Activated CD8-positive, alpha-beta memory T cell treated with anti-CD3 and anti-CD28 coated beads, Interleukin-2, amount 50 U/mL, for 24 hours (primary cell): Measurements from ENCODE around the gene GMPPA.

Experiments
- DNase-seq: peaks from one replicate; pipeline ENCODE4 v3.0.0-alpha.2; 2020; ENCODE audit errors: extremely low read depth

The GMPPA gene

DNA sequence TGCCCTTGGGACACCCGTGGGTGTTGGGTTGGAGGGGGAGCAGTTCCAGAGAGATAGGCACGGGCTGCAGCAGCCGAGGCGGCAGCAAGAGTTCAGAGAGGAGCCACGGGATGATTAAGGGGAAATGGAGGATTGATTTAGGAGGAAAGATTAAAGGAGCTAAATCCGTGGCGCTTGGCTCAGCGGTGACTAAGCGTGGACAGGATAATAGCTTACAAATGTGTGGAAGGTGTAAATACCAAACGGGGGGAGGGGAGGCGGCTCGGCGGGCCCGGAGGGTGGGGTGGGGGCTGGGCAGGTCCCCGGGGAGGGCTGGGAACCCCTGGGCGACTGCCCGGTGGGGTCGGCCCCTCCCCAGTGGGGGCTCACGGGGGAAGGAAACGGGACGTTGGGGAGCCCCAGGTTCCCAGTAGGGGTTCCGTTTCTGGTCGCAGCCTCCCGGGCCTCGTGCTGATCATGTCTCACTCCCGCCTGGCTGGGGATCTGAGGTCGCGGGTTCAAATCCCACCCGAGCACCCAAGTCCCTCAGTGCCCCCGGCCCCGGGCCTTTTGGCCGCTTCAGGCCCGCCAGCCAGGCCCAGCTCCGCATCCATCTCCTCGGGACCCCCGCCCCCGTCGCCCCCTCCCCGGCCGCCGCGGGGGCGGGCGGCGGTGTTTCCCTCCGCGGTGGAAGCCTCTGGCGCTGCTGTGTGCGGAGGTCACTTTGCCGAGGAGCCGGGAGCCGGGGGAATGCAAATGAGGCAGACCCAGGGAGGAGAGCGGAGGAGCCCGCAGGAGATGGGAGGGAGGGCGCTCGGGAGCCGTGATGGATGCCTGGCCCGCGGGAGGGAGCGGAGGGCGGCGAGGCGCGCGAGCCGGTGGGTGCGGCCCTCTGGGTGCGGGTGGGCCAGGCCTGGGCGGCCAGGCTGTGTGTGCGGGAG, 23.7 kb downstream of the GMPPA start:
- no peak for DNase-seq

DNA sequence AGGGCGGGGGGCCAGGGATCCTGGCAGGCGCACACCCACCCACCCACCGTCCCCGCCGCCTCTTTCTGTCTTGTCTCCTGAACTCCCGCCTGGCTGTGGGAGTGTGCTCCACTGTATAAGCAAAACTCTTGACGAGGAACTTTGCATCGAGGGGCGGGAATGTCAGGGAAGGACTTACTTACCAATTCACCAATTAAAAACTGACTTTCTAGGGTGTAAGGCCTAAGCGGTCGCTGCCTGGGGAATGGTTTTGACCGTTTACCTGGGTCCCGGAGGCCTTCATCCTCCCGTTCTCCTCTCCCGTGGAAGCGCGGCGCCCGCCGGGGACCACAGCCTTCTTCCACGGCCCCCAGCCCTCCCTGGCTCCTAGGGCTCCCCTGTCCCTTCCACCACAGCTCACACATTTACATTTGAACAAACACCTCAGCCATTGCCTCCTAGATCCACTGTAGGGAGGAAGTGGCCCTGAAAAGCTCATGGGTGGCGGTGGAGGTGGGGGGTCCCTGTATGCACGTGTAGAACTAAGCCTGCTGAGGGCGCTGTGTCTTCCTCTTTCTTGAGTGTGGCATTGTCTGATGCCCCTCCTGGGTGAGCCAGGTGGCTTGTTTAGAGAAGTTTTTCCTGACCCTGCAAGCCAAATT, 24.5 kb downstream of the GMPPA start:
- DNase-seq: no peak

DNA sequence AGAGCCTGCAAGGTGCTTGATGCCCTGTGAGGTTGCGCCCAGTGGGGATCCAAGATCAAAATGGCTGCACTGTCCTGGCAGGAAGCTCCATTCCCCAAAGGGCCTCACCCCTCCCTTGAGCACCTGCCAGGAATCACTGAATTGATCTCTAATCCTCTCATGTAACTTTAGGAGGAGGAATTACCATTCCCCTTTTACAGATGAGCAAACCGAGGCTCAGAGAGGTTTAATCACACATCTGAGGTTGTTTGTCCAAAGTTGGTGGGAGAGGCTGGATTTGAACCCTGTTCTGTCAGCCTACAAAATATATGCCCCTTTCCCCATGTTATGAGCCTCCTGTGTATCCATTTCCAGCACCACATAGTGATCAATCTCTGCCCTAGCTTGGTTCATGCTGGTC, 26.1 kb downstream of the GMPPA start:
- DNase-seq: no peak

- no peak for DNase-seq
Observed at GRCh38 chr2:219525533-219526232, 27.0 kb downstream of the GMPPA start.

DNA sequence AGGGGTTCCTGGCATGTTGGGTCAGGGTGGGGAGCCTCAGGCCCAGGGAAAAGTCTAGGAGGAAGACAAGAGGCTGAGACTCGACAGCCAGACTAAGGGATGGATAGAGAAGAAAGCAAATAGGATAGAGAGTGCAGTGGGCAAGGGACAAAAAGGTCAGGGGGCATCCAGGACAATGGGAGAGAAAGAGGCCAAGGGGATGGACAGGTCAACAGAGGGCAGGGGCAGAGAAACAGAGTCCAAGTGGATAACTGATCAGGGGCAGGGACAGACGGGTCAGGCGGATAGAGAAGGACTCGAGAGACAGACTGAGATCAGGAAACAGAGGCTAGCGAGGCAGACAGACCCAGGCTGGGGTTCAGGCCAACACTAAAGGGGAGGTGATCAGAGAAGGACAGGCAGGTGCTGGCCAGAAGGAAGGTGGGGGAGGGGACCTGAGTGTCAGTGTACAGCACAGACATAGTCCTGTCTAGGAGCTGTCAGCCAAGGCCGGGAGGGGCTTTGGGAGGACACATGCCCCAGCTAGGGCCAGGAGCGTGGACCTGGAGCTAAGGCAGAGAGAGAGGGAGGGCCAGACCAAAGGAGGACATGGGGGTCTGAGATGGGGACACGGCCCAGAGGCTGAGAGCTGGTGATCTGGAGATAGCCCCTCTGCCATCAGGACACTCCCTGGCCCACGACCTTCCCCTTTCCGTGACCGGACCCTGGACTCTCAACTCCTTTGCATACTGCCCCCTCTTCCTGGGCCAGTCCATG, 27.8 kb downstream of the GMPPA start:
- DNase-seq: no peak

- no peak for DNase-seq
Observed at GRCh38 chr2:219527076-219527394, 28.3 kb downstream of the GMPPA start.

- no peak for DNase-seq
Observed at GRCh38 chr2:219527472-219527871, 28.8 kb downstream of the GMPPA start.

DNA sequence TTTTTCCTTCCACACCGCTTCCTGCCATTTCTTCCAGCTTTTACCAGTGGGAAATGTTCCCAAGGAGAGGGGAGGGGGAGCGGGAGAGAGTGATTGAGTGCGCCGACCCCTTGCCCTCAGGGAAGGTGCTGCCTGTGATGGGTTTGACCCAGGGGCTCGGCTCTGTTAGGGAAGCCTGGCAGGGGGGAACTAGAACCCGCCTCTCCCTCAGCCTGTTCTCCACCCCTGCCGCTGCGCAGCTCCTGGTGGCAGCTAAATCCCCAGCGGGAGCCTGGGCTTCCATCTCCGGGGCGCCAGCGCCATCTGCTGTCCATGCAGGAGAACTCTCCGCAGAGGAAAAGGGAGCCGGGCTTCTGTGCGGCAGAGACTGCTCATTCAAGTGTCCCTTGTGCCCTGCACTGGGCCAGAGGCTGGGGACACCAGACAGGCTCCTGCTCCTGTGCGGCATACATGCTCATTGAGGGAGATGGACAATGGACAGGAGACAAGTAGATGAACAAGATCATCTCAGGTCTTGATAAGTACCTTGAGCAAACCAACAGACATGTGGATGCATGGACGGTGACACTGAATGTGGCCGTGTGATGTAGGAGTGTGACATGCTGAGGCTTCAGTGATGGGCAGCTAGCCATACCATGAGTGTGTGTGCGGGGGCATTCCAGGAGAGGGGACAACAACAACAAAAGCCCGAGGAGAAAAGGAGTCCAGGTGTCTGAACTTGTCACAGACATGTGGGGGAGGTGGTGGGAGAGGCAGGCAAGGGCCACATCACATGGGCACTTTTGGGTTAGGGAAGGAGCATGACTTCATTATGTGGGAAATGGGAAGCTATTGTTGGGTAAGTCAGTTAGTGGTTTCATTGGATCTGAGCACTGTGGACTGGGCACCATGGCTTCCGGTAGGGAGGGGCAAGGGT, 31.6 kb downstream of the GMPPA start:
- DNase-seq: peak; percentile 55

DNA sequence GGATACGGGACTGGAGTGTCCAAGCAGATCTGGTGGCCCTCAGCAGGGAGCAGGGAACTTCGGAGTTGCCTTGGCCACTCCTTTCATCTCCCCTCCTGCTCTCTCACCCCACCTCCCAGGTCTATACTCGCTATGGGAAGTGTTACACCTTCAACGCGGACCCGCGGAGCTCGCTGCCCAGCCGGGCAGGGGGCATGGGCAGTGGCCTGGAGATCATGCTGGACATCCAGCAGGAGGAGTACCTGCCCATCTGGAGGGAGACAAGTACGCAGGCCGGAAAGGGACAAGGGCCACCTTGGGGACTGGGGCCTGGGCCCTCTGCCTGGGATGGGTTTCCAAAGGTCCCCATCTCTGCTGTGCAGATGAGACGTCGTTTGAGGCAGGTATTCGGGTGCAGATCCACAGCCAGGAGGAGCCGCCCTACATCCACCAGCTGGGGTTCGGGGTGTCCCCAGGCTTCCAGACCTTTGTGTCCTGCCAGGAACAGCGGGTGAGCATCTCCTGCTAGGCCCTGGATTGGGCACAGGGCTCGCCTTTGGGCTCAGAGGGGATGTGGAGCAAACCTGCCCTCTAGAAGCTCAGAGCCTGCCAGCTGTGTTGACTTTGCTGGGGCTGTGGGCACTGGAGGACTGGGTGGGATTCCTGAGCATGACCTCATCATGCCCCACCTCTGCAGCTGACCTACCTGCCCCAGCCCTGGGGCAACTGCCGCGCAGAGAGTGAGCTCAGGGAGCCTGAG, 33.1 kb downstream of the GMPPA start:
- DNase-seq: no peak

GRCh38 chr2:219532378-219532649, 33.6 kb downstream of the GMPPA start:
- no peak for DNase-seq

DNA sequence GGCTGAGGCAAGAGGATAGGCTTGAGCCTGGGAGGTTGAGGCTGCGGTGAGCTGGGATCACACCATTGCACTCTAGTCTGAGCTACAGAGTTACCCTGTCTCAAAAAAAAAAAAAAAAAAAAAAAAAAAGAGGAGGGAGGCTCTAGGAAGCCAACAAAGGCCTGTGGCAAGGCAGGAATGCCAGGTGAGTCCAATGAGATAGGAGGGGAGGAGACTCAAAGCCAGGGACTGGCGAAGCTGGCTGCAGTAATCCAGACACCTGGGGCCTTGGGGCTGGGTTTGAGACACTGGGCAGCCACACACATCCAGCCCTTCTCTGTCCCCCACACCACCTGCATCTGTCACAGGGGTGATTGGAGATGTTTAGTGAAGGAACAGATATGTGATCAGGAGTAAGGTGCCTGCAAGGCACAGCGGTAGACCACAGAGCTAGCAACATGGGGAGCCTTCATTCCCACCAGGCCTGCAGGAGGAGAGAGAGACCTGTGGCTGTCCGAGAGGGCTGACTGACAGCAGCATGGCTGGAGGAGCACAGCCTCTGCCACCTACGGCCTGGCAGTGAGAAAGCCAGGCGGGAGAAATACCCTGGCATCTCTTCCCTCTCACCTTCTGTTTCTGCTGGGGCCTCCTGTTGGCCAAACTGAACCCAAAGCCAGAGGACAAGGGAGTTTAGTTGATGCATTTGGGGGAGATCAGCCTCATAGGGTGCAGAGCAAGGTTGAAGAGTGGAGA, 35.4 kb downstream of the GMPPA start:
- no peak for DNase-seq

DNA sequence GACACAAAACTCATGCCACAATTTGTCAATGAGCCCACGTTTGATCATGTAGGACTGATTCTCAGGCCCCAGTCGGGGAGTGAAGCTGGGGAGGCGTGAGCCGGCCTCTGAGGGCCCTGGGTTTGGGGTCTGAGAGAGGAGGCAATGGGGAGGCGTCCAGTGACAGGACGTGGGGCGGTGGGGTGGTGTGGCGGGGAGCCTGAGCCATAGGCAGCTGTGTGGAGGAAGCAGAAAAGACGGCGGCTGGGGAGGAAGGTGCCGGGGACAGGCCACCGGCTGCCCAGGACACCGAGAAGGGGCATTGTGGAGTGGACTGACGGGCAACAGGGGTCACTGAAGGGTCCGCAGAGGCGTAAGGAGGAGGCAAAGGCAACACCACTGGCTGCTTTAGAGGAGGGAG, 37.7 kb downstream of the GMPPA start:
- DNase-seq: no peak

GRCh38 chr2:219536967-219537366, 38.3 kb downstream of the GMPPA start:
- no peak for DNase-seq

- no peak for DNase-seq
Observed at GRCh38 chr2:219537657-219538488, 39.2 kb downstream of the GMPPA start.

- DNase-seq: no peak
Observed at GRCh38 chr2:219538504-219538951, 39.8 kb downstream of the GMPPA start.

GRCh38 chr2:219538956-219539788, 40.5 kb downstream of the GMPPA start:
- no peak for DNase-seq

- DNase-seq: no peak
Observed at GRCh38 chr2:219539926-219540678, 41.4 kb downstream of the GMPPA start.
